GM18520 (cell line): Measurements from ENCODE around the gene RASGRP4.
"Not testable (repeated sequence)": the region's sequence is repeated elsewhere in the genome, so short reads cannot be mapped to it uniquely, and the experiment has no call there.

ENCODE experiments used
- ATAC-seq: cut with Tn5 transposase; IDR thresholded peaks from one replicate; pipeline ENCODE4 v1.9.1; 2021; ENCODE audit not compliant: unreplicated experiment

The RASGRP4 gene

GRCh38 chr19:38417544-38418506, 8.2 kb downstream of the RASGRP4 start:
- no peak for ATAC-seq

- no peak for ATAC-seq
Observed at GRCh38 chr19:38417146-38417543, 8.9 kb downstream of the RASGRP4 start.

GRCh38 chr19:38413416-38413815, 12.6 kb downstream of the RASGRP4 start:
- ATAC-seq, result no peak

- no peak for ATAC-seq
Observed at GRCh38 chr19:38412961-38413360, 13.1 kb downstream of the RASGRP4 start.

GRCh38 chr19:38412491-38412890, 13.5 kb downstream of the RASGRP4 start:
- ATAC-seq, result no peak

- not testable (repeated sequence) for ATAC-seq
Observed at GRCh38 chr19:38411898-38412297, 14.1 kb downstream of the RASGRP4 start.

- ATAC-seq, result no peak
Observed at GRCh38 chr19:38411041-38411712, 14.8 kb downstream of the RASGRP4 start.

- not testable (repeated sequence) for ATAC-seq
Observed at GRCh38 chr19:38410407-38410806, 15.6 kb downstream of the RASGRP4 start.

GRCh38 chr19:38409631-38410133, 16.3 kb downstream of the RASGRP4 start:
- ATAC-seq, result no peak

- no peak for ATAC-seq
Observed at GRCh38 chr19:38405276-38405675, 20.7 kb downstream of the RASGRP4 start.

GRCh38 chr19:38404858-38405257, 21.2 kb downstream of the RASGRP4 start:
- ATAC-seq, result no peak

- ATAC-seq, result peak; percentile 91
Observed at GRCh38 chr19:38402967-38403674, 22.9 kb downstream of the RASGRP4 start, which contains the start of gene FAM98C. FAM98C (plus strand) TSS chr19:38403093; CDS start chr19:38403154, 61 bp downstream.

GRCh38 chr19:38402623-38402966, 23.4 kb downstream of the RASGRP4 start:
- ATAC-seq, result no peak

GRCh38 chr19:38401148-38401547, 24.9 kb downstream of the RASGRP4 start:
- no peak for ATAC-seq

- ATAC-seq, result no peak
Observed at GRCh38 chr19:38400361-38400760, 25.7 kb downstream of the RASGRP4 start.

GRCh38 chr19:38399537-38399936, 26.5 kb downstream of the RASGRP4 start:
- no peak for ATAC-seq

- ATAC-seq, result no peak
Observed at GRCh38 chr19:38399081-38399480, 26.9 kb downstream of the RASGRP4 start.

- no peak for ATAC-seq
Observed at GRCh38 chr19:38395381-38396114, 30.5 kb downstream of the RASGRP4 start.

GRCh38 chr19:38394488-38394887, 31.5 kb downstream of the RASGRP4 start:
- ATAC-seq, result no peak

GRCh38 chr19:38392707-38393308, 33.2 kb downstream of the RASGRP4 start:
- ATAC-seq, result no peak
